Measurements from ENCODE around the gene DNHD1.

DNA sequence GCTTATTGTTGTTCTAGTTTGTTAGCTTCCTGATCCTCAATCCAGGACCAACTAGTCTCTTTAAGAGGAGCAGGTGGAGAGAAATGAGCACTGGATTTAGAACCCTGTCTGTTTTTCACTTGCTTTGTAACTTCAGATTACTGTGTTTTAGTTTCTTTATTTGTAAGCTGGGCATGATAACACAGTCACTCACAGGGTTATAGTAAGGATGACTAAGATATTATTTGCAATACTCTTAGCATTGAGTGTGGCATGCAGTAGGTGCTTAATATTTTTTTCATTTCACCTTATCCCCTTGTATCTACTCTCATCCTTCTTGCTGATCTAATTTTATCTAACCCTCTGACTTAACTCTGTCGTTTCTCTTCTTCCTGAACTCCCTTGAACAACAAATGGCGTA is 33.8 kb downstream of the DNHD1 start:
- TF ChIP-seq, protein P1, sequence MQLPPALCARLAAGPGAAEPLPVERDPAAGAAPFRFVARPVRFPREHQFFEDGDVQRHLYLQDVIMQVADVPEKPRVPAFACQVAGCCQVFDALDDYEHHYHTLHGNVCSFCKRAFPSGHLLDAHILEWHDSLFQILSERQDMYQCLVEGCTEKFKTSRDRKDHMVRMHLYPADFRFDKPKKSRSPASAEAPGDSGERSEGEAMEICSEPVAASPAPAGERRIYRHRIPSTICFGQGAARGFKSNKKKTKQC (CRISPR knock-in tag; IDR thresholded peaks at IDR 0.05) = no peak
- TF ChIP-seq KLF1 (tag; IDR thresholded peaks at IDR 0.05) (no peak), ZNF445 (CRISPR knock-in tag; IDR thresholded peaks at IDR 0.05; ENCODE audit: low read depth) (no peak), HIVEP1 (CRISPR knock-in tag; IDR thresholded peaks at IDR 0.05) (no peak), ETV6 (IDR thresholded peaks at IDR 0.05; ENCODE audit: borderline replicate concordance in 1 of 2, low read depth in 2 of 2, low read length in 1 of 2) (no peak), ETV6 (CRISPR knock-in tag; IDR thresholded peaks at IDR 0.05; ENCODE audit: borderline replicate concordance) (no peak)
- TF ChIP-seq, protein P2, sequence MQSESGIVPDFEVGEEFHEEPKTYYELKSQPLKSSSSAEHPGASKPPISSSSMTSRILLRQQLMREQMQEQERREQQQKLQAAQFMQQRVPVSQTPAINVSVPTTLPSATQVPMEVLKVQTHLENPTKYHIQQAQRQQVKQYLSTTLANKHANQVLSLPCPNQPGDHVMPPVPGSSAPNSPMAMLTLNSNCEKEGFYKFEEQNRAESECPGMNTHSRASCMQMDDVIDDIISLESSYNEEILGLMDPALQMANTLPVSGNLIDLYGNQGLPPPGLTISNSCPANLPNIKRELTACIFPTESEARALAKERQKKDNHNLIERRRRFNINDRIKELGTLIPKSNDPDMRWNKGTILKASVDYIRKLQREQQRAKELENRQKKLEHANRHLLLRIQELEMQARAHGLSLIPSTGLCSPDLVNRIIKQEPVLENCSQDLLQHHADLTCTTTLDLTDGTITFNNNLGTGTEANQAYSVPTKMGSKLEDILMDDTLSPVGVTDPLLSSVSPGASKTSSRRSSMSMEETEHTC (IDR thresholded peaks at IDR 0.05) = no peak
- TF ChIP-seq, protein P3, sequence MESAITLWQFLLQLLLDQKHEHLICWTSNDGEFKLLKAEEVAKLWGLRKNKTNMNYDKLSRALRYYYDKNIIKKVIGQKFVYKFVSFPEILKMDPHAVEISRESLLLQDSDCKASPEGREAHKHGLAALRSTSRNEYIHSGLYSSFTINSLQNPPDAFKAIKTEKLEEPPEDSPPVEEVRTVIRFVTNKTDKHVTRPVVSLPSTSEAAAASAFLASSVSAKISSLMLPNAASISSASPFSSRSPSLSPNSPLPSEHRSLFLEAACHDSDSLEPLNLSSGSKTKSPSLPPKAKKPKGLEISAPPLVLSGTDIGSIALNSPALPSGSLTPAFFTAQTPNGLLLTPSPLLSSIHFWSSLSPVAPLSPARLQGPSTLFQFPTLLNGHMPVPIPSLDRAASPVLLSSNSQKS (CRISPR knock-in tag; IDR thresholded peaks at IDR 0.05) = no peak
